ENCODE measurements around the gene C17orf75. TPM values are rescaled to one million over a fixed set of nuclear protein-coding genes. Genes with fewer than 3 reads are reported as not detected.

The C17orf75 gene
- total RNA-seq, 1 donor from 2014 or later, result 19.0 TPM

- Mint-ChIP-seq H3K4me1 (ENCODE audit: unreplicated experiment) (no peaks in the 10 kb centered on the region), H3K36me3 (ENCODE audit: low read depth, unreplicated experiment) (peaks cover 3% of the 10 kb centered on the region), H3K9me3 (ENCODE audit: unreplicated experiment) (no peaks in the 10 kb centered on the region), H3K4me3 (ENCODE audit: unreplicated experiment) (no peak overlapping the region), H3K27me3 (ENCODE audit: unreplicated experiment) (no peaks in the 10 kb centered on the region), H3K27ac (ENCODE audit: unreplicated experiment) (no peak overlapping the region)
- TF ChIP-seq, protein P1, sequence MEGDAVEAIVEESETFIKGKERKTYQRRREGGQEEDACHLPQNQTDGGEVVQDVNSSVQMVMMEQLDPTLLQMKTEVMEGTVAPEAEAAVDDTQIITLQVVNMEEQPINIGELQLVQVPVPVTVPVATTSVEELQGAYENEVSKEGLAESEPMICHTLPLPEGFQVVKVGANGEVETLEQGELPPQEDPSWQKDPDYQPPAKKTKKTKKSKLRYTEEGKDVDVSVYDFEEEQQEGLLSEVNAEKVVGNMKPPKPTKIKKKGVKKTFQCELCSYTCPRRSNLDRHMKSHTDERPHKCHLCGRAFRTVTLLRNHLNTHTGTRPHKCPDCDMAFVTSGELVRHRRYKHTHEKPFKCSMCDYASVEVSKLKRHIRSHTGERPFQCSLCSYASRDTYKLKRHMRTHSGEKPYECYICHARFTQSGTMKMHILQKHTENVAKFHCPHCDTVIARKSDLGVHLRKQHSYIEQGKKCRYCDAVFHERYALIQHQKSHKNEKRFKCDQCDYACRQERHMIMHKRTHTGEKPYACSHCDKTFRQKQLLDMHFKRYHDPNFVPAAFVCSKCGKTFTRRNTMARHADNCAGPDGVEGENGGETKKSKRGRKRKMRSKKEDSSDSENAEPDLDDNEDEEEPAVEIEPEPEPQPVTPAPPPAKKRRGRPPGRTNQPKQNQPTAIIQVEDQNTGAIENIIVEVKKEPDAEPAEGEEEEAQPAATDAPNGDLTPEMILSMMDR (IDR thresholded peaks at IDR 0.05; ENCODE audit: unreplicated experiment), result no peak
- DNase-seq (ENCODE audit: low spot score), result no peak
Measured at GRCh38 chr17:32335687-32336086, 6.3 kb downstream of the C17orf75 start.

- Mint-ChIP-seq H3K27ac (ENCODE audit: unreplicated experiment) (no peak overlapping the region), H3K4me1 (ENCODE audit: unreplicated experiment) (no peaks in the 10 kb centered on the region), H3K36me3 (ENCODE audit: low read depth, unreplicated experiment) (peaks cover 3% of the 10 kb centered on the region), H3K4me3 (ENCODE audit: unreplicated experiment) (no peak overlapping the region), H3K27me3 (ENCODE audit: unreplicated experiment) (no peaks in the 10 kb centered on the region), H3K9me3 (ENCODE audit: unreplicated experiment) (no peaks in the 10 kb centered on the region)
- DNase-seq (ENCODE audit: low spot score), result no peak
- TF ChIP-seq, protein P1 (IDR thresholded peaks at IDR 0.05; ENCODE audit: unreplicated experiment), result no peak
Measured at GRCh38 chr17:32335046-32335445, 6.9 kb downstream of the C17orf75 start.

DNA sequence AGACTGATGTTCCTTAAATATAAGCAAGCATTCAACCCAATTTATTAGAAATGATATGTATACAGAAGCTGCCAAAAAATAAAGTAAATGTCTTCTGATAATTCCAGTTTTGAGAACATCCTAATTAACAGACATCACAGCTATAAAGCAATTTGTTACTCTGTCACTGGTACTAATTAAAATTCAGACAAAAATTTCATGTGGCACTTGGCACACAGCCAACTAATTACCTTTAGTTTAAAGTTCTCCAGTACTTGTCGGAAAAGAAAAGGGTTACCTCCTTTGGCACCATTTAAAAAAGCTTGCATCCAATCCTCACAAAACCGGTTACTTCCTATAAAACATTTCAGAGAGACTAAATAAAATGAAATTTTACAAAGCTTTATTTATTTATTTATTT lies 8.8 kb downstream of the C17orf75 start:
- no peak for DNase-seq (ENCODE audit: low spot score)
- no peak overlapping the region for H3K4me3 Mint-ChIP-seq (ENCODE audit: unreplicated experiment)

DNA sequence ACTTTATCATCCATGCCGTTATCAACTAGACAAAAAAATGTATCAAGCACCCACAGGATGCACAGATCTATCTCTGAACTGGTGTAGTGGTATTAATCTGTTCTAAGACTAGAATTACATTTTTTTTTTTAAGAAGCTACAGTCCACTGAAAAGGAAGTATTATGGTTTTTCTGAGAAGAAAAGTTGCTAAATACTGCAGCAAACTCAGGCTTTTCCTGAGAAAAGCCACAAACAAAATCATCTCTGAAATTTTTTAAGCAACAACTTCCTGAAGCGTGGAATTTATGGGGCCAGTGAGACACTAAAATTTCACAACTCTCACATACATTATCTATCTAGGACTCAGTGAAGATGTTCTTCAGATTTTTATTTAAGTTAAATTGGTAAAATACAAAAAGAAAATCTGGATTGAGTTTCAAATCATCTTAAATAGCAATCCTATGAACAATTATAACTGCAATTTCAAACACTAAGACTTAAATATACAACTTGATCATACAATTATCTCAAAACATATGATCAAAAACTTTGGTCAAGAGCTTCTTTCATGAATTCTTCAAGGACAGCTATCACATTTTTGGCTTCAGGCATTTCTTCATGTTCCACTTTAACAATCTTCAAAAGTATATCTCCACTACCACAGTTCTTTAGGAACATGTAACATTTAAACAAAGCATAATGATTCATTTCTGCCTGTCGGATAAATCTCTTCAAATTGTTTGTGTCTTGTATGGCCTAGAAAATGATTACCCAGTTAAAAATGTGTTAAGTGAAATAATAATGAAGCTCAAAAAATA lies 10.5 kb downstream of the C17orf75 start:
- Mint-ChIP-seq H3K36me3 (ENCODE audit: low read depth, unreplicated experiment) (peaks cover 3% of the 10 kb centered on the region), H3K4me3 (ENCODE audit: unreplicated experiment) (no peak overlapping the region), H3K27me3 (ENCODE audit: unreplicated experiment) (no peaks in the 10 kb centered on the region), H3K27ac (ENCODE audit: unreplicated experiment) (no peak overlapping the region), H3K4me1 (ENCODE audit: unreplicated experiment) (no peaks in the 10 kb centered on the region), H3K9me3 (ENCODE audit: unreplicated experiment) (no peaks in the 10 kb centered on the region)
- TF ChIP-seq, protein P1 (IDR thresholded peaks at IDR 0.05; ENCODE audit: unreplicated experiment), result no peak
- no peak for DNase-seq (ENCODE audit: low spot score)

More for the DNA sequence above, 8.8 kb downstream of the C17orf75 start:
- peaks cover 3% of the 10 kb centered on the region for H3K36me3 Mint-ChIP-seq (ENCODE audit: low read depth, unreplicated experiment)
- H3K27me3 Mint-ChIP-seq (ENCODE audit: unreplicated experiment), result no peaks in the 10 kb centered on the region
- no peaks in the 10 kb centered on the region for H3K4me1 Mint-ChIP-seq (ENCODE audit: unreplicated experiment)
- TF ChIP-seq, protein P1 (IDR thresholded peaks at IDR 0.05; ENCODE audit: unreplicated experiment), result no peak
- no peaks in the 10 kb centered on the region for H3K9me3 Mint-ChIP-seq (ENCODE audit: unreplicated experiment)
- no peak overlapping the region for H3K27ac Mint-ChIP-seq (ENCODE audit: unreplicated experiment)

- no peak overlapping the region for H3K27ac Mint-ChIP-seq (ENCODE audit: unreplicated experiment)
- no peaks in the 10 kb centered on the region for H3K27me3 Mint-ChIP-seq (ENCODE audit: unreplicated experiment)
- peaks cover 3% of the 10 kb centered on the region for H3K36me3 Mint-ChIP-seq (ENCODE audit: low read depth, unreplicated experiment)
- H3K4me3 Mint-ChIP-seq (ENCODE audit: unreplicated experiment), result no peak overlapping the region
- DNase-seq (ENCODE audit: low spot score), result no peak
- no peaks in the 10 kb centered on the region for H3K4me1 Mint-ChIP-seq (ENCODE audit: unreplicated experiment)
- TF ChIP-seq, protein P1 (IDR thresholded peaks at IDR 0.05; ENCODE audit: unreplicated experiment), result no peak
- H3K9me3 Mint-ChIP-seq (ENCODE audit: unreplicated experiment), result no peaks in the 10 kb centered on the region
Measured at GRCh38 chr17:32330147-32330546, 11.8 kb downstream of the C17orf75 start.

All from endothelial cell (in vitro differentiated cells).